Esophagus squamous epithelium (tissue), 4 donors: ENCODE data around the gene PLEKHG3.

Experiments used
- CTCF ChIP-seq, 6 experiments: fragments of 450-650 bp in 4 of 6; fragments of 200-600 bp in 2 of 6; sonication (generic) in 2 of 6; IDR thresholded peaks; one replicate each; pipeline ENCODE4 v1.5.1; 2016 to 2019; ENCODE audit warnings: antibody characterized with exemption in 6 of 6, mild to moderate bottlenecking in 4 of 6, moderate library complexity in 4 of 6
- POLR2A ChIP-seq, 4 donors: fragments of 450-650 bp; IDR thresholded peaks; one replicate each; pipeline ENCODE4 v1.6.1; 2017; ENCODE audit warnings: antibody characterized with exemption in 4 of 4, mild to moderate bottlenecking in 4 of 4, moderate library complexity in 3 of 4

GRCh38 chr14:64775081-64775777 is 71.0 kb downstream of the PLEKHG3 start:
- no peak for TF ChIP-seq CTCF (IDR thresholded peaks at IDR 0.05)
- no peak for TF ChIP-seq POLR2A (IDR thresholded peaks at IDR 0.05)
